DND-41 (cell line): ENCODE results near the gene DOCK9.

ENCODE experiments used
- CTCF ChIP-seq: IDR thresholded peaks from 2 replicates; pipeline ENCODE4 v1.5.1; 2012; ENCODE audit warnings: borderline replicate concordance, low read length, moderate library complexity, mild to moderate bottlenecking; ENCODE audit not compliant: poor library complexity, severe bottlenecking; ENCODE audit errors: extremely low read depth
- EZH2 ChIP-seq: IDR thresholded peaks from 3 replicates; pipeline ENCODE4 v1.6.1; 2012; ENCODE audit warnings: borderline replicate concordance, low read depth, mild to moderate bottlenecking, moderate library complexity, low read length, inconsistent platforms; ENCODE audit not compliant: severe bottlenecking

DNA sequence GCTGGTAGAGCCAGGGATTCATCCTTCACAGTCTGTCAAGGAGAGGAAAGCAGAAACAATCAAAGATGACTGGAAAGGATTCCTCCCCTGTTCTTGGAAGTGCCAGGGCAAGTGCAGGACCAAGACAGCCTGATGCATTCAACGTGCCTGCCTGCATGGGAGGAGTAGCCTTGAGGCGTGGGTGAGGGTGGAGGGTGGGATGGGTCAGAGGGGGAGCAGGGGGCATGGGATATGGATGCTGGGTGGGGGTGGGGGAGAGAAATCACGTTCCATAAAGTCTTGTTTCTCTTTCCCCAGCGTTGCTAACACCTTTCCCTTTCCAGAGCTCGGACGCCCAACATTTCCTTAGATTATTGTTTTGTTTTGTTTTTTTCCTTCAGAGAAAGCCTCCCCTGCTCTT, 117.4 kb downstream of the DOCK9 start:
- TF ChIP-seq CTCF (no peak), EZH2 (no peak)
